OCI-LY3 (cell line): ENCODE results near the gene NFYB.

Experiments
- H2AFZ ChIP-seq: fragments of 200-600, 300-600 bp; shearing (Covaris generic); 2 replicates; pipeline ENCODE4 v1.6.0; 2014; ENCODE audit warnings: antibody characterized with exemption, low read depth, low read length
- H3K27ac ChIP-seq: fragments of 200-600, 300-600 bp; sonication (generic); 2 replicates; pipeline ENCODE4 v1.5.1; 2014; ENCODE audit warnings: mild to moderate bottlenecking, low read length, moderate library complexity, mixed read lengths
- H3K27me3 ChIP-seq: fragments of 200-600, 300-600 bp; sonication (generic); 2 replicates; pipeline ENCODE4 v1.6.1; 2014; ENCODE audit warnings: low read depth, low read length, mixed read lengths
- H3K36me3 ChIP-seq: fragments of 200-600, 300-600 bp; sonication (generic); replicated peaks from 2 replicates; pipeline ENCODE3; 2014; ENCODE audit warnings: low read depth, low read length, mixed read lengths
- H3K4me1 ChIP-seq: fragments of 300-600, 200-600 bp; sonication (generic); 2 replicates; pipeline ENCODE4 v1.6.1; 2014; ENCODE audit warnings: low read length, mixed read lengths
- H3K4me2 ChIP-seq: fragments of 200-600, 300-600 bp; sonication (generic); 2 replicates; pipeline ENCODE4 v1.6.1; 2014; ENCODE audit warnings: low read length, mixed read lengths
- H3K4me3 ChIP-seq: fragments of 300-600, 200-600 bp; sonication (generic); 2 replicates; pipeline ENCODE4 v1.5.1; 2014; ENCODE audit warnings: antibody characterized with exemption, mild to moderate bottlenecking, low read length, moderate library complexity
- H3K79me2 ChIP-seq: fragments of 300-600, 200-600 bp; shearing (Covaris generic); 2 replicates; pipeline ENCODE4 v1.6.1; 2014; ENCODE audit warnings: mild to moderate bottlenecking, low read length, mixed read lengths
- H3K9ac ChIP-seq: fragments of 300-600, 200-600 bp; shearing (Covaris generic); 2 replicates; pipeline ENCODE4 v1.6.0; 2014; ENCODE audit warnings: mild to moderate bottlenecking, low read length, moderate library complexity
- H3K9me3 ChIP-seq: fragments of 200-600, 300-600 bp; shearing (Covaris generic); 2 replicates; pipeline ENCODE4 v1.6.1; 2014; ENCODE audit warnings: low read length, mixed read lengths; ENCODE audit not compliant: insufficient read depth
- H4K20me1 ChIP-seq: fragments of 200-600, 300-600 bp; sonication (generic); 2 replicates; pipeline ENCODE4 v1.6.1; 2016; ENCODE audit warnings: low read length, mixed read lengths; ENCODE audit not compliant: insufficient read depth
- CTCF ChIP-seq: fragments of 200-600, 300-600 bp; sonication (generic); IDR thresholded peaks from 2 replicates; pipeline ENCODE4 v1.5.1; 2014; ENCODE audit warnings: antibody characterized with exemption, low read length, low read depth
- EZH2phosphoT487 ChIP-seq: fragments of 200-600 bp; shearing (Covaris generic); IDR thresholded peaks from 2 replicates; pipeline ENCODE4 v1.6.1; 2018; ENCODE audit warnings: antibody characterized with exemption, mixed run types, low read depth

NFYB gene

GRCh38 chr12:104142543-104142942, 4.5 kb upstream of the NFYB start:
- no peak for TF ChIP-seq CTCF
- TF ChIP-seq EZH2phosphoT487, result no peak
- Histone ChIP-seq H3K36me3 (no peaks in the 10 kb centered on the region), H3K27ac (no peak overlapping the region), H3K4me1 (peaks cover 7% of the 10 kb centered on the region), H4K20me1 (no peaks in the 10 kb centered on the region), H3K9me3 (no peaks in the 10 kb centered on the region), H3K9ac (no peak overlapping the region), H3K4me3 (no peak overlapping the region), H2AFZ (no peak overlapping the region), H3K27me3 (no peaks in the 10 kb centered on the region), H3K4me2 (no peak overlapping the region), H3K79me2 (no peaks in the 10 kb centered on the region; the same call in 1 of the 2 replicates)

GRCh38 chr12:104138797-104139152, 765 bp upstream of the NFYB start:
- Histone ChIP-seq H4K20me1 (0 out of 2 replicates have a peak, but pooled peaks cover 4% of the 10 kb centered on the region), H3K79me2 (peaks cover 32% of the 10 kb centered on the region), H3K27ac (no peak overlapping the region), H3K27me3 (no peaks in the 10 kb centered on the region), H2AFZ (peak overlapping the region; percentile 77; the same call in 1 of the 2 replicates), H3K4me3 (peak overlapping the region; percentile 82), H3K4me2 (peak overlapping the region; percentile 90), H3K9ac (peak overlapping the region; percentile 73), H3K36me3 (peaks cover 12% of the 10 kb centered on the region), H3K9me3 (no peaks in the 10 kb centered on the region), H3K4me1 (peaks cover 17% of the 10 kb centered on the region)
- TF ChIP-seq EZH2phosphoT487 (no peak), CTCF (no peak)

GRCh38 chr12:104137001-104137901, 759 bp downstream of the NFYB start:
- Histone ChIP-seq H4K20me1 (0 out of 2 replicates have a peak, but pooled peaks cover 4% of the 10 kb centered on the region), H3K4me2 (peak overlapping the region; percentile 85), H3K4me3 (peak overlapping the region; percentile 87), H3K27me3 (no peaks in the 10 kb centered on the region), H3K4me1 (peaks cover 17% of the 10 kb centered on the region), H3K27ac (peak overlapping the region; percentile 49), H3K79me2 (peaks cover 36% of the 10 kb centered on the region), H3K36me3 (peaks cover 24% of the 10 kb centered on the region), H2AFZ (0 out of 2 replicates have a peak overlapping the region, but pooled peaks have one; percentile 2), H3K9ac (peak overlapping the region; percentile 89), H3K9me3 (no peaks in the 10 kb centered on the region)
- no peak for TF ChIP-seq CTCF
- TF ChIP-seq EZH2phosphoT487, result no peak

- TF ChIP-seq CTCF, result no peak
- Histone ChIP-seq H3K4me2 (peak overlapping the region; percentile 85), H3K9me3 (no peaks in the 10 kb centered on the region), H3K27me3 (no peaks in the 10 kb centered on the region), H3K4me3 (peak overlapping the region; percentile 87), H3K9ac (peak overlapping the region; percentile 89), H3K79me2 (peaks cover 38% of the 10 kb centered on the region), H2AFZ (no peak overlapping the region), H3K36me3 (peaks cover 31% of the 10 kb centered on the region), H3K27ac (peak overlapping the region; percentile 49), H3K4me1 (peaks cover 17% of the 10 kb centered on the region), H4K20me1 (0 out of 2 replicates have a peak, but pooled peaks cover 4% of the 10 kb centered on the region)
These were observed 1.4 kb downstream of the NFYB start for GRCh38 chr12:104136577-104136976.
